ENCODE results near the gene DNMBP.

DNMBP gene

DNA sequence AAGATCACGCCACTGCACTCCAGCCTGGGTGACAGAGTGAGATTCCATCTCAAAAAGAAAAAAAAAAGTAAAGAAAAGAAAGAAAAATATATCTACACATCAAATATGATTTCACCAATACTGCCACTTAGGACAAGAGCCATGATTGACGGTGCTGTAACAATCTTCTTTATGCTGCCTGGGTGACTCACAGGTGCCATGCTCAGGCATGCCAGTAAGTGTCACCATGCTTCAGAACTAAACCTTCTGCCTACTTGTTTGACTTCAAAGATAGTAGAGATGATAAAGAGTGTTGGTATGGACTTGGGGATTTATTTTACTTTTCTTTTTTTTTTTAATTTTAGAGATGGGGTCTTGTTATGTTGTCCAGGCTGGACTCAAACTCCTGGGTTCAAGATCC lies 33.6 kb upstream of the DNMBP start:
- H3K4me3 ChIP-seq (ENCODE audit: low read depth, low read length): no peak overlapping the region
- TF ChIP-seq, protein P1, sequence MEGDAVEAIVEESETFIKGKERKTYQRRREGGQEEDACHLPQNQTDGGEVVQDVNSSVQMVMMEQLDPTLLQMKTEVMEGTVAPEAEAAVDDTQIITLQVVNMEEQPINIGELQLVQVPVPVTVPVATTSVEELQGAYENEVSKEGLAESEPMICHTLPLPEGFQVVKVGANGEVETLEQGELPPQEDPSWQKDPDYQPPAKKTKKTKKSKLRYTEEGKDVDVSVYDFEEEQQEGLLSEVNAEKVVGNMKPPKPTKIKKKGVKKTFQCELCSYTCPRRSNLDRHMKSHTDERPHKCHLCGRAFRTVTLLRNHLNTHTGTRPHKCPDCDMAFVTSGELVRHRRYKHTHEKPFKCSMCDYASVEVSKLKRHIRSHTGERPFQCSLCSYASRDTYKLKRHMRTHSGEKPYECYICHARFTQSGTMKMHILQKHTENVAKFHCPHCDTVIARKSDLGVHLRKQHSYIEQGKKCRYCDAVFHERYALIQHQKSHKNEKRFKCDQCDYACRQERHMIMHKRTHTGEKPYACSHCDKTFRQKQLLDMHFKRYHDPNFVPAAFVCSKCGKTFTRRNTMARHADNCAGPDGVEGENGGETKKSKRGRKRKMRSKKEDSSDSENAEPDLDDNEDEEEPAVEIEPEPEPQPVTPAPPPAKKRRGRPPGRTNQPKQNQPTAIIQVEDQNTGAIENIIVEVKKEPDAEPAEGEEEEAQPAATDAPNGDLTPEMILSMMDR (IDR thresholded peaks at IDR 0.05; ENCODE audit: low read depth, low read length): no peak

DNA sequence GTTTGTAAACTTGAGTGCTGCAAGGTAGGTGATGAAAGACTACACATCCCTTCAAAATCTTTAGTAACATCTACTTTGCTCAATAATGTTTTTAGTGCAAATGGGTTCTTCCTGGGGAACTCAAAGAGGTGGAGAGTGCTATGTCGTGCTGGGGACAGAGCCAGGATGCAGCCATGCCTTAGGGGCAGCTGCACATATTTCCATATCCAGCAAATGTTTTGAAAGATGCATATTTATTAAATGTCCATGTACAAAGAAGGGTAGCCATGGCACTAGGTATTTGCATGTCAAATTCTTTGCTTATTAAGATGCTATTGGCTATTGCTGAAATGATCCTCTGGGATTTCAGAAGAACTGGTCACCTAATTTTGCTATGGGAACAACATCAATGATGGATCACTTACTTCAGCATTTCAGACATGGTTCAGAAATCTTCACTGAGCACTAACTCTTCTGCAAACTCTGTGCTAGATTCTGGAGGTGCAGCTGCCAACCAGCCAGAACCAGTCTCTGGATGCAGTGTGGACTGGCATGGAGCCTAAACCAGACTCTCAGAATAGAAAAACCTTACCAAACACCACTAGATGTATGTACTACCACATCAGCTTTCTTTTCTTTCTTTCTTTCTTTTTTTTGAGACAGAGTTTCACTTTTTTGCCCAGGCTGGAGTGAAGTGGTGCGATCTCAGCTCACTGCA lies 31.7 kb upstream of the DNMBP start:
- no peak overlapping the region for H3K4me3 ChIP-seq (ENCODE audit: low read depth, low read length)
- TF ChIP-seq, protein P1 (IDR thresholded peaks at IDR 0.05; ENCODE audit: low read depth, low read length): no peak

DNA sequence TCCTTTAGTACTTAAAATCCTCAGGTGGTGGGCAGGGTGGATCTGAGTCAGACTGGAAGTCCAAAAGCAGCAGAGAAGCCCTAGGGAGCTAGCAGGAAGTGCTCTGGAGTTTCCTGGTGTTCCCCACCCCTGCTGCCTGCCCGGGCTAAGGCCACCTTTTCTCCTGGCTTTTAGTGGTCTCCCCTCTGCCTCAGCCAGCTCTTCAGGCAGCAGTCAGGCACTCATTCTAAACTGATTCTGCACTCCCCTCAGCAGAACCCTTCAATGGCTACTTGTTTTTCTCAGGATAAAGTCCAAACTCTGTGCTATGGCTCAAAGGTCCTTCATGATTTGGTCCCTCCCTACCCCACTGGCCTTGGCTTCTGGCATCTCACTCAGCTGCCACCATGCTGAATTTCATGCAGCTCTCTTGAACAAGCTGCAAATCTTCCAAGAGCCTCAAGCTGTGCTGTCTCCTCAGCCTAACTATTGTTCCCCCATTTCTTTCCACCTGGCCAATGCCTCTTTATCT lies 28.9 kb upstream of the DNMBP start:
- TF ChIP-seq, protein P1 (IDR thresholded peaks at IDR 0.05; ENCODE audit: low read depth, low read length): no peak
- H3K4me3 ChIP-seq (ENCODE audit: low read depth, low read length): no peak overlapping the region

DNA sequence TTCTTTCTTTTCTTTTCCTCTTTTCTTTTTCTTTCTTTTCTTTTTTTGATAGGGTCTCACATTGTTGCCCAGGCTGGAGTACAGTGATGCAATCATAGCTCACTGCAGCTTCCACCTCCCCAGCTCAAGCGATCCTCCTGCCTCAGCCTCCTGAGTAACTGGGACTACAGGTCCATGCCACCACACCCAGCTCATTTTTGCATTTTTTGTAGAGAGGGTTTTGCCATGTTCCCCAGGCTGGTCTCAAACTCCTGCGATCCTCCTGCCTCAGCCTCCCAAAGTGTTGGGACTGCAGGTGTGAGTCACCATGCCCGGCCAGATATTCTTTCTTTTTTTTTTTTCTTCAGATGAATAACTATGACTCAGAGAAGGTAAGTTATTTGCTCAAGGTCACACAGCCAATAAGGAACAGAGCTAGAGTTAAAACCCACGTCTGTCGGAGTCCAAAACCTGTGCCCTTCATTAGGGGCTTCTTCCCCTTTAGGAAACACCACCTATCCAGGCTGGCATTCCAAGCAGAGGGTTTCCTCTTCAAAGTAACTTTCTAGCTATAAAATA lies 28.1 kb upstream of the DNMBP start:
- no peak overlapping the region for H3K4me3 ChIP-seq (ENCODE audit: low read depth, low read length)
- TF ChIP-seq, protein P1 (IDR thresholded peaks at IDR 0.05; ENCODE audit: low read depth, low read length): no peak

DNA sequence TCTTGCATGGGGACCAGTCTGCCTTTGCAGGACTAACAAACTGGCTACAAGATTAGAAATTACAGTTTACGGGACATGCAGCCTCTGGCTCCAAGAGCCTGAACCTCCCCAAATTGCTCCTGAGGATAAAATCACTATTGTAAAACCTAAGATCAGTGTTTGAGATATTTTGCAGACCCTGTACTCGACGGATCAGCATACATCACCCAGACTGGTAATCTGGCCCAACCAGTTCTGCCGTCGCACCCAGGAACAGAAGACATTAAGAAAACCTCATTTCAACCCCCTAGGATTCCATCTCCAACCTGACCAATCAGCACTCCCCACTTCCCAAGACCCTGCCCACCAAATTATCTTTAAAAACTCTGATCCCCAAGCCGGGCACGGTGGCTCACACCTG lies 27.1 kb upstream of the DNMBP start:
- no peak overlapping the region for H3K4me3 ChIP-seq (ENCODE audit: low read depth, low read length)
- TF ChIP-seq, protein P1 (IDR thresholded peaks at IDR 0.05; ENCODE audit: low read depth, low read length): no peak

DNA sequence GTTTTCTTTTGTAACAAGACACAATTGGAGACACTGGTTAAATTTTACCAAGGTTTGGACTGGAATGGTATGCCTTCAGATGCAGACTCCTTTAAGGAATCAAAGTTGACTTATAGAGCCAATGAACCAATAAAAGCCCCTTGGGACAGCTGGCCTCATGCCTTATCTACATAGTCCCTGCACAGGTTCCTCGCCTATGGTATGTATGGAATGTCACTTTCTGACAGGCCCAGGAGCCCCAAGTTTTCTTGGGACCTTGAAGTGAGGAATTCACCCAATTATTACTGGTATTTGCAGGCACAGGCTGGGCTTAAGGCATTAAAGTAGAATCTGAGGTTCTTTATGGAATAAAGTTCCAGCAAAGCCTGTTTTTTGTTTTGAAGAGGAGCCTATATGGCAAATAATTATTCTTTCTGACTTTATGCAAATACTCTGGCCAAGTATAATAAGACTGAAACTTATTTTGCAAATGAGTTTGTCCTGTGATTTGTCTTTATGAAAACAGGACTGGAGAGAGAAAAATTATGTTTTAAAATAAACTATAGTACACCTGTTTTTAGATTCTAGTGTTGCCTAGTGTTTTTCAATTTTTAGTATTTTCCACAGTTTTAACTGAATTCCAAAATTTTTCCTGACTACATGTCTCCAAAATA lies 24.1 kb upstream of the DNMBP start:
- TF ChIP-seq, protein P1 (IDR thresholded peaks at IDR 0.05; ENCODE audit: low read depth, low read length): no peak
- no peak overlapping the region for H3K4me3 ChIP-seq (ENCODE audit: low read depth, low read length)

DNA sequence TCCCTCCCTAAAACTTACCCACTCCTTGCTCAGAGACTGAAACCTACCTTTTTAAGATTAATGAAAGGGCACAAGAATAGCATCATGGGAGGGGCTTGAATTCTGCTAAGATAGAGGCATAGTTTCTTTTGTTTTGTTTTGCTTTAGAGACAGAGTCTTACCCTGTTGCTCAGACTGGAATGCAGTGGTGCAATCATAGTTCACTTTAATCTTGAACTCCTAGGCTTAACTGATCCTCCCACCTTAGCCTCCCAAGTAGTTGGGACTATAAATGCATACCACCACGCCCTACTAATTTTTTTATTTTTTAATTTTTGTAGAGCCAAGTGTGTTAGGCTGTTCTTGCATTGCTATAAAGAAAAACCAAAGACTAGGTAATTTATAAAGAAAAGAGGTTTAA lies 17.7 kb upstream of the DNMBP start:
- TF ChIP-seq, protein P1 (IDR thresholded peaks at IDR 0.05; ENCODE audit: low read depth, low read length): no peak
- no peak overlapping the region for H3K4me3 ChIP-seq (ENCODE audit: low read depth, low read length)
